ENCODE measurements around the gene PLSCR3. TPM values are rescaled to one million over a fixed set of nuclear protein-coding genes. Genes with fewer than 3 reads are reported as not detected.

Gene PLSCR3
- total RNA-seq, 1 experiment from 2014 or later: 53.0 TPM

DNA sequence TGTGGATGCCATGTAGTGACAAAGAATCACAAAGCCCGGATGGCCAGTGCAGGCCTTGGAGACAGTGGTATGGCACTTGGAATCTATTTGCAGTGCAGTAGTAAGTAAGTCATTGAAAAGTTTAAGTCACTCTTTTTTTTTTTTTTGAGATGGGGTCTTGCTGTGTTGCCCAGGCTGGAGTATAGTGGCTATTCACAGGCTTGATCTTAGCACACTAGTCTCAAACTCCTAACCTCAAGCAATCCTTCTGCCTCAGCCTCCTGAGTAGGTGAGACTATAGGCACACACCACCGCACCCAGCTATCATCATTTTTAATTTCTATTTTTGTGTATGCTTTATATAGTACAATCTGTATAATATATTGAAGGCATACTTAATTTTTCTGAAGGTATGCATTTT, 4.3 kb upstream of the PLSCR3 start:
- intact Hi-C loops (cut with micrococcal nuclease; ENCODE audit: unreplicated experiment): no loop called here
- DNase-seq: no peak
- BruUV-seq (replicated peaks): no TSS peak
- H3K4me1 ChIP-seq (replicated peaks; ENCODE audit: insufficient read depth): peaks cover 18% of the 10 kb centered on the region
- no peaks in the 10 kb centered on the region for H3K9me3 ChIP-seq (ENCODE audit: insufficient read depth, low read depth)
- TF ChIP-seq, protein P1, sequence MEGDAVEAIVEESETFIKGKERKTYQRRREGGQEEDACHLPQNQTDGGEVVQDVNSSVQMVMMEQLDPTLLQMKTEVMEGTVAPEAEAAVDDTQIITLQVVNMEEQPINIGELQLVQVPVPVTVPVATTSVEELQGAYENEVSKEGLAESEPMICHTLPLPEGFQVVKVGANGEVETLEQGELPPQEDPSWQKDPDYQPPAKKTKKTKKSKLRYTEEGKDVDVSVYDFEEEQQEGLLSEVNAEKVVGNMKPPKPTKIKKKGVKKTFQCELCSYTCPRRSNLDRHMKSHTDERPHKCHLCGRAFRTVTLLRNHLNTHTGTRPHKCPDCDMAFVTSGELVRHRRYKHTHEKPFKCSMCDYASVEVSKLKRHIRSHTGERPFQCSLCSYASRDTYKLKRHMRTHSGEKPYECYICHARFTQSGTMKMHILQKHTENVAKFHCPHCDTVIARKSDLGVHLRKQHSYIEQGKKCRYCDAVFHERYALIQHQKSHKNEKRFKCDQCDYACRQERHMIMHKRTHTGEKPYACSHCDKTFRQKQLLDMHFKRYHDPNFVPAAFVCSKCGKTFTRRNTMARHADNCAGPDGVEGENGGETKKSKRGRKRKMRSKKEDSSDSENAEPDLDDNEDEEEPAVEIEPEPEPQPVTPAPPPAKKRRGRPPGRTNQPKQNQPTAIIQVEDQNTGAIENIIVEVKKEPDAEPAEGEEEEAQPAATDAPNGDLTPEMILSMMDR (conservative IDR thresholded peaks at IDR 0.05): no peak
- no peak for TF ChIP-seq EZH2 (IDR thresholded peaks at IDR 0.05; ENCODE audit: low read depth)
- H3K36me3 ChIP-seq (ENCODE audit: low read depth): no peaks in the 10 kb centered on the region
- no peak overlapping the region for H2AFZ ChIP-seq
- H3K4me2 ChIP-seq: no peak overlapping the region
- H4K20me1 ChIP-seq (ENCODE audit: insufficient read depth): no peaks in the 10 kb centered on the region
- H3K27me3 ChIP-seq (ENCODE audit: insufficient read depth, low read depth): no peaks in the 10 kb centered on the region
- ChIA-PET CTCF (interaction anchor here (0.6 to 0.7 kb wide), 2 partner anchors 117 kb away, joined by 3 to 4 read pairs; partner anchors contain the start of gene SLC2A4), POLR2A (ENCODE audit: unreplicated experiment) (no interaction called here)
- H3K4me3 ChIP-seq: no peak overlapping the region
- no peaks in the 10 kb centered on the region for H3K9me2 ChIP-seq (ENCODE audit: insufficient read depth)
- H3K79me2 ChIP-seq (ENCODE audit: low read depth): 0 out of 2 replicates have a peak, but pooled peaks cover 5% of the 10 kb centered on the region
- no peak overlapping the region for H3K27ac ChIP-seq
- peaks cover 20% of the 10 kb centered on the region; the same call in 1 of the 2 replicates for H3F3A ChIP-seq (ENCODE audit: insufficient read depth, low read depth)

DNA sequence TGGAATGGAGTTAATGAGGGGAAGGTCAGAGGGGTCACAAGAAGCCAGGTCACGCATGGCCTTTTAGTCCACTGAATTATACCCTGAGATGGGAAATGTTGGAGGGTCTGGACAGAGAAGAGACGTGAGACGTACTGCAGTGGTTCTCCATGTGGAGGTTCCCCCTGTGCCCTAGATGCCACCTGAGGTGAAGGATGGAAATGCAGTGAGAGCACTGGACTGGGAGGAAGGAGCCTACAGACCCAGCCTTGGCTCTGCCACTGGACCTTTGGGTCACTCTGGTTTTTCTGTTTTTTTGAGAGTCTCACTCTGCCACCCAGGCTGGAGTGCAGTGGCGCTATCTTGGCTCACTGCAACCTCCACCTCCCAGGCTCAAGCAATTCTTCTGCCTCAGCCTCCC, 1.8 kb upstream of the PLSCR3 start:
- no peak for TF ChIP-seq EZH2 (IDR thresholded peaks at IDR 0.05; ENCODE audit: low read depth)
- TF ChIP-seq, protein P1 (conservative IDR thresholded peaks at IDR 0.05): no peak
- Histone ChIP-seq H3F3A (ENCODE audit: insufficient read depth, low read depth) (peaks cover 15% of the 10 kb centered on the region; the same call in 1 of the 2 replicates), H3K4me1 (replicated peaks; ENCODE audit: insufficient read depth) (peaks cover 12% of the 10 kb centered on the region), H3K36me3 (ENCODE audit: low read depth) (no peaks in the 10 kb centered on the region), H2AFZ (no peak overlapping the region), H3K27ac (no peak overlapping the region), H3K9me3 (ENCODE audit: insufficient read depth, low read depth) (no peaks in the 10 kb centered on the region), H3K9me2 (ENCODE audit: insufficient read depth) (no peaks in the 10 kb centered on the region), H4K20me1 (ENCODE audit: insufficient read depth) (no peaks in the 10 kb centered on the region), H3K4me3 (no peak overlapping the region), H3K4me2 (no peak overlapping the region), H3K27me3 (ENCODE audit: insufficient read depth, low read depth) (no peaks in the 10 kb centered on the region), H3K79me2 (ENCODE audit: low read depth) (no peaks in the 10 kb centered on the region)
- ChIA-PET CTCF (no interaction called here), POLR2A (ENCODE audit: unreplicated experiment) (no interaction called here)
- BruUV-seq (replicated peaks): no TSS peak
- no peak for DNase-seq
- intact Hi-C loops (cut with micrococcal nuclease; ENCODE audit: unreplicated experiment): no loop called here

DNA sequence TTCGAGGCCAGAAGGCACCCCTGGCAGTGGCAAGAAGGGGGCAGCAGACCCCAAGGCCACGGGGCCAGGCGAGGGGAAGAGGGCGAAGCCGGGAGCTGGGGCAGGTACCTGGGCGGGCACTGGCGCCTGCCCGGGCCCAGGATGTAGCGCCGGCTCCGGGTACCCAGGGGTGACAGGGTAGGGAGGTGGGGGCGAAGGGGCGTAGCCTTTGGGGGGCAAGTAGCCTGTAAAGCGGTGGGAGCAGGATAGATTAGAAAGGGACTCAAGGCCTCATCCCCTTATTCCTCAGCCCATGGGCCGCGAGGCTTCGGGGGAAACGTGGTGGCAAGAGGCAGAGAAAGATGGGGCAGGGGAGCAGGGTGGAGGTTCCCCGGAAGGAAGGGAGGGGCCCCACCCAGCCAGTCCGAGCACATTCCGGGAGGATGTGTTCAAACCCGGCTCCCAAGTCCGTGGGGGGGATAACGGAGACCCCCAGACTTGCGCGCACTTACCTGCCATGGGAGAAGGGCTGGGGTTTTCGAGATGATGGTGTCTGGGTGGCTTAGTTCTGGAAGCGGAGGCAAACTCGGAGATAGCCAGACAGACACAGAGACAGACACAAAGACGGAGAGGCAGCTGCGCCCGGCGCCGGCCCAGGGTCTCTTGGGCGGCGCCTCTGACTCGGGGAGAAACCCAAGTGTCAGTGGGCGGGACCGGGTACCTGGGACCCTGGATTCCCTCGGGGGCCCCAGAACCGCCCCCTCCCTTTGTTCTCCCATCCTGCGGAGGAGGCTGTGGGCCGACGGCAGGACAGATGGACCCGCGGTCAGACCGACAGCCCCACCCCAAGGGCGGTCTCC, 493 bp downstream of the PLSCR3 start:
- ChIA-PET CTCF (interaction anchor here (1.0 kb wide), 1 partner anchor 42 kb away, joined by 3 read pairs; the partner anchor contains the start of gene TMEM102), POLR2A (ENCODE audit: unreplicated experiment) (interaction anchor here (0.5 to 1.3 kb wide), 8 partner anchors 8 to 196 kb away, joined by 3 to 31 read pairs (median 4); partner anchors contain the start of genes SOX15, TMEM102 and TMEM256)
- H3K36me3 ChIP-seq (ENCODE audit: low read depth): no peaks in the 10 kb centered on the region
- H3K4me2 ChIP-seq: peak overlapping the region; percentile 95
- H3F3A ChIP-seq (ENCODE audit: insufficient read depth, low read depth): peaks cover 8% of the 10 kb centered on the region; the same call in 1 of the 2 replicates
- DNase-seq: peak in 1 of 2 experiments; percentile 54
- H3K27me3 ChIP-seq (ENCODE audit: insufficient read depth, low read depth): no peaks in the 10 kb centered on the region
- BruUV-seq (replicated peaks): TSS peak; percentile 35
- TF ChIP-seq EZH2 (IDR thresholded peaks at IDR 0.05; ENCODE audit: low read depth): no peak
- TF ChIP-seq, protein P1 (conservative IDR thresholded peaks at IDR 0.05): no peak
- 0 out of 2 replicates have a peak, but pooled peaks cover 3% of the 10 kb centered on the region for H3K4me1 ChIP-seq (replicated peaks; ENCODE audit: insufficient read depth)
- H4K20me1 ChIP-seq (ENCODE audit: insufficient read depth): no peaks in the 10 kb centered on the region
- H3K9me3 ChIP-seq (ENCODE audit: insufficient read depth, low read depth): no peaks in the 10 kb centered on the region
- intact Hi-C loops (cut with micrococcal nuclease; ENCODE audit: unreplicated experiment): loop anchor here (1.0 to 2.0 kb wide), 3 partner anchors 10 to 165 kb away; partner anchors contain the start of genes TMEM256 and TNFSF13
- H3K27ac ChIP-seq: no peak overlapping the region
- peak overlapping the region; percentile 78 for H3K4me3 ChIP-seq
- H3K9me2 ChIP-seq (ENCODE audit: insufficient read depth): no peaks in the 10 kb centered on the region
- no peaks in the 10 kb centered on the region for H3K79me2 ChIP-seq (ENCODE audit: low read depth)
- H2AFZ ChIP-seq: peak overlapping the region; percentile 71; the same call in 1 of the 2 replicates
